Forelimb muscle (tissue), 1 donor: ENCODE results near the gene RHOB. TPM values are rescaled to one million over a fixed set of nuclear protein-coding genes. Genes with fewer than 3 reads are reported as not detected.

Experiments used
- DNase-seq: peaks from one replicate; pipeline ENCODE4 v3.0.0-alpha.2; 2013; ENCODE audit warnings: low read depth
- polyA plus RNA-seq: library from polyadenylated mRNA; unstranded; fragments of 120-200 nt; gene quantifications from one replicate; pipeline ENCODE4 v1.2.1, GENCODE V29; 2013; ENCODE audit not compliant: insufficient read length

Gene RHOB
- polyA plus RNA-seq, 1 donor, result 119 TPM

DNA sequence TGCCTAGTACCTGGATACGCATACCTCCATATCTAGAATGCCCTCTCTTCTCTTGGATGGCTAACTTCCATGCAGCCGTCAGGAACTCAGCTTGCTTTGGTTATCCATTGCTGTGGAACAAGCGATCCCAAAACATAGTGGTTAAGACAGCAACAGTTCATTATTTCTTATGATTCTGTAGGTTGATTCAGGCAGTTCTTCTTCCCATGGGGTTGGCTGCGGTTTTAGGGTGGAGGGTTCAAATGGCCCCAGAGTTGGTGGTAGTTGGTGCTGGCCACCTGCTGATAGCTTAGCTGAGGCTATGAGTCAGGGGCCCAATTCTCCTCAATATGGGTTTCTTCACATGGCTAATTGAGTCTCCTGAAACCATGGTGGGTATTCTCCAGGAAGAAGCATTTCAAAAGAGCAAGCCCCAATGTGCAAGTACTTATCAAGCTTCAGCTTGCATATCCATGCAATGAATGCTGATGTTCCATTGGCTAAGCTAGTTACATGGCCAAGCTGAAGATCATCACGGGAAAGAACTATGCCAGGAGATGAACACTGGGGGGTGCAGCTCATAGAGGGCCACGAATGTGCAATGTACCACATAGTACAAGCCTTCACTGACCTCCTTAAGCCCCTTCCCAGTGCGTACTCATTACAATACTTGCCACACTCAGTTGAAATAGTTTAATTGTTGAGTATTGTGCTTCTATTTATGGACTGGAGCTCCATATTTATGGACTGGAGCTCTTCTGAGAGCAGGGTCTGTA lies 10.0 kb upstream of the RHOB start:
- DNase-seq, result no peak

GRCh38 chr2:20438334-20439192 lies 8.3 kb upstream of the RHOB start:
- no peak for DNase-seq

- no peak for DNase-seq
Observed at GRCh38 chr2:20439193-20439475, 7.7 kb upstream of the RHOB start.

DNA sequence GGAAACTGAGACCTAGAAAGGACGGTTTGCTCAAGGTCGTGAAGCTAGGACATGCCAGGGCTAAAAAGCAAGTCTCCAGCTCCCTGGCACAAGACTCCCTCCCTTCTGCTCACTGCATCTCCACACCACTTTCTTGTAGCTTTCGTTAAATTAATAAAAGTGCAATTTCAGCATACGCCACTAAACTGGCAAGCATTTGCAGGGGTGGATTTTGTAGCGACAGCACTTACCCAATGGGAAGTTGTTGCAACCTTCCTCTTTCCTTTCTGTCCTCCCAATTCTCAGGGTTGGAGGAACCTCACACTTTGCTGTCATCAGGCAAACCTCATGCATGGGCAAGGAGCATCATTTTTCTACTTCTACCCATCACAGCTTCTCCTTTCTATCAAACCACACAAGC lies 7.4 kb upstream of the RHOB start:
- no peak for DNase-seq

GRCh38 chr2:20440001-20440560 lies 6.8 kb upstream of the RHOB start:
- DNase-seq, result no peak

- no peak for DNase-seq
Observed at GRCh38 chr2:20443276-20443920, 3.5 kb upstream of the RHOB start.

DNA sequence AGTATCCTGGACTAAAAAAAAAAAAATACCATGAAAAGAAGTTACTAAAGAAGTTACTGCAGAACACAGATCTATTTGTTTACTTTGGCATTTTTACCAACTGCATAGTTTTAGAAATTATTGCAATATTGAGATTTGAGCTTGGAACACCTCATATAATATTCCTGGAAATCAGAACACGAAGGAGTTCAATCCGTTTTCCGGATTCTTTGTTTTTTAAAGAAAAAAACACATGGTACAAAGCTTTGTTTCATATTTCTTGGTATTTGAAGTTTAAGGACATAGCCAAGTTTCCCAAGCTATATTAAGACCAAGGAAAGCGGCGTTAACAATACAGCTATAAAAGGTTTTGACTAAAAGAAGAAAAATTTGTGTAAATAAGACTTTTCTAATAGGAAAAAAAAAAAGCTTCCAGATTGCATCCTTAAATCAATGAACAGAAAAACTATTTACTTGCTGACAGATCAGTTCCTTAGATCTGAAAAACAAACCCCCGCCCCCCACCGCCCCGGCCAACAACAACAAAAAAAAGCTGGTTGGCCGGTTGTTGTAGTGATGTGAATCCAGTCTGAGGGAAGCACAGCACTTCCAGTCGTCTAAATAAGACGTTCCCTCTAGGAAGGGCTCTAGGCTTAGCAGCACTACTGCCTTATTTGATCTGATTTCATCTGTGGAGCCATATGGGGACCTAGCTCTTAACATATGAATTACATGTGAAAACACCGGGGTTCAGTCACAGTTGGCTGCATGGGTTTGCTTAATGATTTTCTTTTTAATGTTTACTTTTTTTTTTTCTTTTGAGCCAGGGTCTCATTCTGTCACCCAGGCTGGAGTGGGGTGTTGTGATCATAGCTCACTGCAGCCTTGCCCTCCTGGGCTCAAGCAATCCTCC lies 2.5 kb upstream of the RHOB start:
- DNase-seq, result no peak

- no peak for DNase-seq
Observed at GRCh38 chr2:20444993-20445910, 1.6 kb upstream of the RHOB start.

DNA sequence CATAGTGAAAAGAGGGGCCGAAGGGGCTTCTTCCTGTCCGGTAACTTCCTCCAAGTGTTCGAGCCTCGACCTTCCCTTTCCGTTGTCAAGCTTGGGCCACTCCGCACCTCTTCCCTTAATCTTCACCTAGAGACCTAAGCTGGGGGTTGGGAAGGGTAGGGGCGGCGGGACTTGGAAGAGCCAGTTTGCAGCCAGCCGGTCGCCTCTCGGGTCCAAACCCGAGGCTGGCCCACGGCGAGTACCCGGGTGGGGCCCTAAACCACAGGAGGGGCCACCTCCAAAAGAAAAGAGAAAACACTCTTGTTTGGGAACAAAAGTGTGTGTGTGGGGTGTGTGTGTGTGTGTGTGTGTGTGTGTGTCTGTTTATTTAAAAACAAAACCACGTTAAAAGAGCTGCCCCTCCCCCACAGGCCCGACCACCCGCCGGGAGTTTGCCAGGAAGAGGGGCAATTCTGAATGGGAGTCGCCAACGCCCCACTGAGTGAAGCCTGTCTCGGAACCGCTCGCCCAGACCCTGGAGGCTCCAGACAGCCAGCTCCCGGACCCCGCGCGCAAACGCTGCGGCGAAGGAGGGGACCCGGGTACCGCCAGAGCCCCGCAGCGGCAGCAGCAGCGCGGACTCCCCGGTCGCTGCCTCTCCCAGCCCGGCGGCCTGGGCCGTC lies 488 bp upstream of the RHOB start:
- DNase-seq, result no peak

DNA sequence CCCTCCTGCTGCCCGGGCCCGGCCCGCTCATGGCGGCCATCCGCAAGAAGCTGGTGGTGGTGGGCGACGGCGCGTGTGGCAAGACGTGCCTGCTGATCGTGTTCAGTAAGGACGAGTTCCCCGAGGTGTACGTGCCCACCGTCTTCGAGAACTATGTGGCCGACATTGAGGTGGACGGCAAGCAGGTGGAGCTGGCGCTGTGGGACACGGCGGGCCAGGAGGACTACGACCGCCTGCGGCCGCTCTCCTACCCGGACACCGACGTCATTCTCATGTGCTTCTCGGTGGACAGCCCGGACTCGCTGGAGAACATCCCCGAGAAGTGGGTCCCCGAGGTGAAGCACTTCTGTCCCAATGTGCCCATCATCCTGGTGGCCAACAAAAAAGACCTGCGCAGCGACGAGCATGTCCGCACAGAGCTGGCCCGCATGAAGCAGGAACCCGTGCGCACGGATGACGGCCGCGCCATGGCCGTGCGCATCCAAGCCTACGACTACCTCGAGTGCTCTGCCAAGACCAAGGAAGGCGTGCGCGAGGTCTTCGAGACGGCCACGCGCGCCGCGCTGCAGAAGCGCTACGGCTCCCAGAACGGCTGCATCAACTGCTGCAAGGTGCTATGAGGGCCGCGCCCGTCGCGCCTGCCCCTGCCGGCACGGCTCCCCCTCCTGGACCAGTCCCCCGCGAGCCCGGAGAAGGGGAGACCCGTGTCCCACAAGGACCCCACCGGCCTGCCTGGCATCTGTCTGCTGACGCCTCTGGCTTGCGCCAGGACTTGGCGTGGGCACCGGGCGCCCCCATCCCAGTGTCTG lies 767 bp downstream of the RHOB start:
- no peak for DNase-seq

GRCh38 chr2:20448246-20448976 lies 1.5 kb downstream of the RHOB start:
- no peak for DNase-seq

DNA sequence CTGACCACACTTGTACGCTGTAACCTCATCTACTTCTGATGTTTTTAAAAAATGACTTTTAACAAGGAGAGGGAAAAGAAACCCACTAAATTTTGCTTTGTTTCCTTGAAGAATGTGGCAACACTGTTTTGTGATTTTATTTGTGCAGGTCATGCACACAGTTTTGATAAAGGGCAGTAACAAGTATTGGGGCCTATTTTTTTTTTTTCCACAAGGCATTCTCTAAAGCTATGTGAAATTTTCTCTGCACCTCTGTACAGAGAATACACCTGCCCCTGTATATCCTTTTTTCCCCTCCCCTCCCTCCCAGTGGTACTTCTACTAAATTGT lies 2.1 kb downstream of the RHOB start:
- no peak for DNase-seq

DNA sequence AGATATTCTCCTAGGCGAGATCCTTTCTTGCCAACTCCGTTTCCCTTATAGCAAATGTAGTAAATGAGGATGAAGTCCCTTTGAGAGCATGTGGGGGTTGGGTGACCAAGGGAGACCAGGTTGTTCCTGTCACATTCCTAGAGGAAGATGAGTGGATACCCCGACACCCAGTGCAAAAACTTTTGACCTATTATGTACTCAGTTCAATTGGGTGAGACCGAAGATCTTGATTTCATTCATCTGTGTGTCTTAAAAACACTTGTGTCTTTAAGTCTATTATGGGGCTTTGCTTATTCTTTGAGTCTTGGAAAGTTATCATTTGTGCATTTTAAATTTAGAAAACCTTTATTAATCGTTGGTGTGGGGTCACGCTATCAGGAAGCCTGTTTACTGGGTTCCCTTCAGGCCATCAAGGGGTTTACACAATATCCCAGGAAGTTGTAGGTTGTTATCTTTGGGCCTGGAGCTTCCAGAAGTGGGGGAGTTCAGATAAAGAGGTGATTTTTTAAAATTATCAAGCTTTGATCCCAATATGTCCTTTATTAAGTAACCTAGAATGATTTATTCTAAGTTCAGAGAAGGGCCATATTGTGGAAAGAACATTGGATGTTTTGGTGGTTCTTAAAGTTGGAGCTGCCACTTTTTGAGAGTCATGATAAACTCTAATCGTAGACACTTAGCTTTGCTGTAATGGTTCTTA lies 2.8 kb downstream of the RHOB start:
- DNase-seq, result no peak

- DNase-seq, result no peak
Observed at GRCh38 chr2:20450201-20450999, 3.5 kb downstream of the RHOB start.

- no peak for DNase-seq
Observed at GRCh38 chr2:20451000-20451290, 4.1 kb downstream of the RHOB start.

- DNase-seq, result no peak
Observed at GRCh38 chr2:20451341-20451740, 4.5 kb downstream of the RHOB start.
